ENCODE results near the gene MAPK1IP1L. TPM values are rescaled to one million over a fixed set of nuclear protein-coding genes. Genes with fewer than 3 reads are reported as not detected.

Gene MAPK1IP1L
- total and polyA plus RNA-seq, 2 of the 4 experiments (the other 2 are of a cell fraction) = 44.8 to 168 TPM

GRCh38 chr14:55051423-55052268 is at the start of gene MAPK1IP1L (continued):
- no peak for TF ChIP-seq ELK1 (IDR thresholded peaks at IDR 0.05; ENCODE audit: borderline replicate concordance, low read depth, low read length)
- TF ChIP-seq BHLHE40 (IDR thresholded peaks at IDR 0.05; ENCODE audit: low read depth, low read length) = peak; percentile 30; the same call in 1 of the 2 replicates
- peak; percentile 44; the same call in 1 of the 2 replicates for TF ChIP-seq USF2 (IDR thresholded peaks at IDR 0.05; ENCODE audit: low read depth, low read length)

Data from IMR-90 (cell line).